ACC112 (cell line): ENCODE data around the gene TCN1.
A peak's percentile ranks its signal among the peaks of the same experiment; 100 is the strongest.
"Not testable (repeated sequence)": the region's sequence is repeated elsewhere in the genome, so short reads cannot be mapped to it uniquely, and the experiment has no call there.

Source experiments
- H2AFZ ChIP-seq: fragments of 200-600 bp; sonication (generic); one replicate; pipeline ENCODE4 v1.6.0; 2017; ENCODE audit warnings: antibody characterized with exemption, low read length; ENCODE audit not compliant: unreplicated experiment
- H3K27ac ChIP-seq: fragments of 200-600 bp; sonication (generic); 2 replicates; pipeline ENCODE4 v1.5.1; 2014; ENCODE audit warnings: low read depth, mild to moderate bottlenecking, antibody characterized with exemption, low read length, moderate library complexity
- H3K27me3 ChIP-seq: fragments of 200-600 bp; sonication (generic); 2 replicates; pipeline ENCODE4 v1.6.1; 2014; ENCODE audit warnings: mild to moderate bottlenecking, antibody characterized with exemption, low read length, moderate library complexity, mixed read lengths; ENCODE audit not compliant: insufficient read depth
- H3K36me3 ChIP-seq: fragments of 200-600 bp; sonication (generic); 2 replicates; pipeline ENCODE4 v1.6.1; 2016; ENCODE audit warnings: mild to moderate bottlenecking, antibody characterized with exemption, low read length, moderate library complexity, mixed read lengths; ENCODE audit not compliant: insufficient read depth
- H3K4me1 ChIP-seq: fragments of 200-600 bp; sonication (generic); one replicate; pipeline ENCODE4 v1.6.1; 2016; ENCODE audit warnings: low read length, mixed read lengths; ENCODE audit not compliant: insufficient read depth, unreplicated experiment, control insufficient read depth
- H3K4me3 ChIP-seq: fragments of 200-600 bp; sonication (generic); 2 replicates; pipeline ENCODE4 v1.5.1; 2014; ENCODE audit warnings: mild to moderate bottlenecking, low read depth, low read length
- H3K79me2 ChIP-seq: fragments of 200-600 bp; sonication (generic); one replicate; pipeline ENCODE4 v1.6.0; 2016; ENCODE audit warnings: low read length; ENCODE audit not compliant: control insufficient read depth, unreplicated experiment, insufficient read depth

TCN1 gene

DNA sequence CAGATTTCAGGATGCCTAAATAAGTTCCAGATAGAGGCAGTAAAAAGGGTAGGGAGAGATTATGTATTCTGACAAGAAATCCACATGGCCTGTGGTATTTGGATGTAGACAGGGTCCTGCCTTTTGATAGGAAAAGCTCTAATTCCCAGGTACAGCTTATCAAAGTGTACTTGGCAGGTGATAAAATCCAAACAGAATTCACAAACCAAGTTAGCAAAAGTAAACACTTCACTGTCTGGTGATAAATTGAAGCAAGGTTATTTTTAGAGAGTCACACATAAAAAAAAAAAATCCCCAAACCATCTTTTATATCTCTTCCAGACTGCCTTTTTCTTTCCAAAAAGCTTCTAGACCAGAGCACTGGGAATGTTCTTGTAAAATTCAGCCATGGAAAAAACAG, 26.7 kb downstream of the TCN1 start:
- Histone ChIP-seq H3K4me1 (no peaks in the 10 kb centered on the region), H3K4me3 (no peak overlapping the region), H3K27me3 (peaks cover 38% of the 10 kb centered on the region), H3K79me2 (no peaks in the 10 kb centered on the region), H3K27ac (no peak overlapping the region), H3K36me3 (no peaks in the 10 kb centered on the region), H2AFZ (no peak overlapping the region)

DNA sequence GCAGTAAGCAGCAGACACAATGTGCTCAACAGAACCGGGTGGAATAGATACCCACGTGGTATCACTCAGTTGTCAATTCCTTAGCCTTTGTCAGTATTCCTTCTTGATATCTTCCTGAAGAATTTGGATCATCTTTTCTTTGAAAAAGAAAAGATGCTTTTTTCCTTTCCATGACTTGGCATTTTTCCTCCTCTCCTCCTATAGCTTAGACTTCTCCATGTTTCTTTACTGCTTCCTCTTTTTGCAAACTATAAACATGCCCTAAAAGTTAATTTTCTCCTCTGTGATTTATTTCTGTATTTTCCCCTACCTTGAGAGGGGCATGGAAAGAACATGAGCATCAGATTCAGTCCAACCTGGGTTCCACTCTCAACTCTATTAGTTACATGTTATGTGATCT, 32.7 kb downstream of the TCN1 start:
- peaks cover 4% of the 10 kb centered on the region for H3K4me1 ChIP-seq
- H2AFZ ChIP-seq: no peak overlapping the region
- no peak overlapping the region for H3K4me3 ChIP-seq
- H3K36me3 ChIP-seq: no peaks in the 10 kb centered on the region
- no peak overlapping the region for H3K27ac ChIP-seq
- H3K79me2 ChIP-seq: no peaks in the 10 kb centered on the region
- H3K27me3 ChIP-seq: peaks cover 27% of the 10 kb centered on the region

DNA sequence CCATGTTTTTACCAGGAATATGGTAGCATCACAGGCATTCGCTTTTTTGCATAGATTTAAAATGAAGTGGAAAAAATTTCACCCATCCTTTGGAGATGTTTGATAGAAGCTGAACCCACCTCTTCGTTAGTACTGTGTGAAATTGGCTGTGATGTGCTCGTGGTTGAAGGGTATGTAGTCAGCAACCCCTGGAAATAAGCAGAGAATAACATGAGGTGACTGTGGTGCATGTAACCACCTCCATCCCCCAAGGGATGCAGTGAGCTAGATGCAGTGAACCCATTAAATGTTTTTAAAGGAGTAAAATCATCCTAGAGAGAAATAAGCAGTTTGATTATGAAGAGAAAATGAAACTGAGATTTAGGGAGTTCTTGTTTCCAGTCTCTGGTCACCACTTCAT, 36.9 kb downstream of the TCN1 start:
- Histone ChIP-seq H3K27me3 (no peaks in the 10 kb centered on the region), H3K36me3 (no peaks in the 10 kb centered on the region), H3K4me1 (peaks cover 4% of the 10 kb centered on the region), H3K27ac (no peak overlapping the region), H2AFZ (peak overlapping the region; percentile 22), H3K79me2 (no peaks in the 10 kb centered on the region), H3K4me3 (peak overlapping the region; percentile 34; the same call in 1 of the 2 replicates)

DNA sequence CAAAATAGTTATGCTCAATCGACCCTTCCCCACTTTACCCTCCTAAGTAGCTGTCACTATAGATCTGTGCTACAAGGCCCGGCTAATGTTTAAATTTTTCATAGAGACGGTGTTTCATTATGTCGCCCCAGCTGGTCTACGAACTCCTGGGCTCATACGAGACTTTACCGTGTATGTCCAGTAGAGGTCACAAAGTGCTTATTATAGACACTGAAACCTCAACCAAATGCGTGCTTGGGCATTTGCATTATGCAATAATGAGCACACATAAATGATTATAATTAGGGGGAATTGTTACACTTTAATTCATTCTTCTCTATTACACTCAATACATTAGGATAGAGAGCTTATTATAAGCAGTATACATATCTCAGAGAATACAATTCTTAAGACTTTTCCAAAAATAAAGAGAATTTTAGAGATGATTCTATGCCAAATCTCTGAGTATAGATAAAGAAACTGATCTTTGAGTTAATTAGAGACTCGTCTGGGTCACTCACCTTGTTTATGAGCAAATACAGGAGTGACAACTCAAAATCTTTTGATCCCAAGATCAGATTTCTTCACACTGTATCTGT, 43.2 kb downstream of the TCN1 start:
- no peak overlapping the region for H3K4me3 ChIP-seq
- H2AFZ ChIP-seq: no peak overlapping the region
- no peak overlapping the region for H3K27ac ChIP-seq
- no peaks in the 10 kb centered on the region for H3K4me1 ChIP-seq
- no peaks in the 10 kb centered on the region for H3K79me2 ChIP-seq
- no peaks in the 10 kb centered on the region for H3K36me3 ChIP-seq
- H3K27me3 ChIP-seq: 0 out of 2 replicates have a peak, but pooled peaks cover 5% of the 10 kb centered on the region

DNA sequence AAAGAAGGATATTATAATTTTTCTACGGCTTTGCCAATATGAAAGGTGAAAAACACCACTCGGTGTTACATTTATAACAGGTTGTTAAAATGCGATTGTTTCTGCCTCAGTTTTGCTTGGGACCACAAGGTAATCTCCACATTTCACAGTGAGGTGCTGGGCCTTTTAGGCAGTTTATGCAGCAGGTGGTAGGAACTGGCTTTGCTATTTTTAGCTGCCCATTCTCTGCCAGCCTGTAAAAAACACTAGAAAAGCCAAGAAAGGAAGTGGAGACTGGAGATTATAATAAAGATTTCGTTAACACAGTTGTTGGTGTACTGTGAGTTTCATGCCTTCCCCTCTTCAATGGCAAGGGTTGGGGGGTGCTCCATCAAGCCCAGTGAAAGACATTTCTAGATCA, 47.7 kb downstream of the TCN1 start:
- Histone ChIP-seq H3K79me2 (no peaks in the 10 kb centered on the region), H2AFZ (no peak overlapping the region), H3K27ac (no peak overlapping the region), H3K4me1 (no peaks in the 10 kb centered on the region), H3K4me3 (no peak overlapping the region), H3K36me3 (no peaks in the 10 kb centered on the region), H3K27me3 (0 out of 2 replicates have a peak, but pooled peaks cover 8% of the 10 kb centered on the region)

DNA sequence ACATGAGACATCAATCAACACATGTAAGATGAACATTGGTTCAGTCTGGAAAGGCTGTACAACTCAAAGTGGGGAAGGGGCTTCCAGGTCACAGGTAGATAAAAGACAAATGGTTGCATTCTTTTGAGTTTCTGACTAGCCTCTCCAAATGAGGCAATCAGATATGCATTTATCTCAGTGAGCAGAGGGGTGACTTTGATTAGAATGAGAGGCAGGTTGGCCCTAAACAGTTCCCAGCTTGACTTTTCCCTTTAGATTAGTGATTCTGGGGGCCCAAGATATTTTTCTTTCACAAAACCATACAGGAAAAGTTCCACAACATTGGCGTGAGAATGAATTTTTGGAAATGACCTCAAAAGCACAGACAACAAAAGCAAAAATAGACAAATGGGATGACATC, 49.9 kb downstream of the TCN1 start:
- H3K79me2 ChIP-seq, H3K4me1 ChIP-seq, H3K4me3 ChIP-seq, H3K27me3 ChIP-seq, H2AFZ ChIP-seq, H3K36me3 ChIP-seq, H3K27ac ChIP-seq: not testable (repeated sequence)

DNA sequence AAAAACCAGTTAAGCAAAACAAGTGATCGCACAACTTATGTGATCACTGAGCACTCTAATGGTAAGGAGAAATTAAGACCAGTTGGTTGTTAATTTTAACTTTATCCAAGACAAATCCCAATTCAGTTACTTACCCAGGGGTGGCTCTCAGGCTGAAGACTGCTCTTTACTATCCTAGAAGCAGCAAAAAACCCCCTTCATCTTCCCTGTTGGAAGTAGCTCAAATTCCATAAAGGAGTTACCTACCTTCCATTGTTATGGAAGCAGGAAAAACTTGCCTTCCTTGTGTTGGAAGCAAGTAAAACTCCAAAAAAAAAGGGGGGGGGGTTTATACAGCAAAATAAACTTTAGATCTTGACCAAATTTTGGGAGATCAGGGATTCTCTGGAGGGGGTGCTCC, 50.5 kb downstream of the TCN1 start:
- no peaks in the 10 kb centered on the region for H3K79me2 ChIP-seq
- no peak overlapping the region for H3K27ac ChIP-seq
- H3K36me3 ChIP-seq: no peaks in the 10 kb centered on the region
- H3K27me3 ChIP-seq: 0 out of 2 replicates have a peak, but pooled peaks cover 8% of the 10 kb centered on the region
- no peak overlapping the region for H2AFZ ChIP-seq
- H3K4me3 ChIP-seq: no peak overlapping the region
- H3K4me1 ChIP-seq: no peaks in the 10 kb centered on the region

DNA sequence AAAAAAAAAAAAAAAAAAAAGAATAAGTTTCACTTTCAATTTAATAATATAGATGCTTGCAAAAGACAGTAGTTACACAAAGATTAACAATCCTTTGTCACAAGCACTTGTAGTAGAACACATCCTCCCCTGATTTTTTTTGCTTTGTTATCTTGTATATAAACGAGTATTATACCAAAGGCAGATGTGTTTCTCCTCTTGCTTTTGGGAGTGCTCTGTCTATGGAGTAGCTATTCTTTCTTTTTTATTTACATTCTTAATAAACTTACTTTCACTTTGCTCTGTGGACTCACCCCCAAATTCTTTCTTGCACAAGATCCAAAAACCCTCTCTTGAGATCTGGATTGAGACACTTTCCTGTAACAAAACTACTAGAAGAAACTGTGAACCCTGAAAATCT, 52.3 kb downstream of the TCN1 start:
- H3K4me1 ChIP-seq: peaks cover 5% of the 10 kb centered on the region

DNA sequence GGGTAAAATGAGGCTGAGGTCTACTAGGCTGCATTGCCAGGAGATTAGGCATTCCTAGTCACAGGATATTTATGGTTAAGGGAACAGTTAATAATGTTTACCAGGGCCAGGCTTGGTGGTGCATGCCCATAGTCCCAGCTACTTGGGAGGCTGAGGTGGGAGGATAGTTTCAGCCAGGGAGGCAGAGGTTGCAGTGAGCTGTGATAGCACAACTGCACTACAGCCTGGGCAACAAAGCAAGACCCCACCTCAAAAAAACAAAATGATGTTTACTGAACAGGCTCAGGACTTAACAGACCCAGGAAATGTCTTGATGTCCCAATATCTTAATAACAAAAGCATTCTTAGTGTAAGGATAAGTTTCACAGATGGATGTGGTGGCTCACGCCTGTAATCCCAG, 52.9 kb downstream of the TCN1 start:
- 0 out of 2 replicates have a peak, but pooled peaks cover 6% of the 10 kb centered on the region for H3K27me3 ChIP-seq
- H3K4me3 ChIP-seq: no peak overlapping the region
- no peaks in the 10 kb centered on the region for H3K36me3 ChIP-seq
- no peak overlapping the region for H2AFZ ChIP-seq
- H3K27ac ChIP-seq: no peak overlapping the region
- H3K79me2 ChIP-seq: peaks cover 12% of the 10 kb centered on the region
- peaks cover 5% of the 10 kb centered on the region for H3K4me1 ChIP-seq

More for the DNA sequence above, 52.3 kb downstream of the TCN1 start:
- Histone ChIP-seq H2AFZ (peak overlapping the region; percentile 61), H3K36me3 (no peaks in the 10 kb centered on the region), H3K27ac (no peak overlapping the region), H3K27me3 (0 out of 2 replicates have a peak, but pooled peaks cover 8% of the 10 kb centered on the region), H3K4me3 (peak overlapping the region; percentile 19), H3K79me2 (peaks cover 12% of the 10 kb centered on the region)

DNA sequence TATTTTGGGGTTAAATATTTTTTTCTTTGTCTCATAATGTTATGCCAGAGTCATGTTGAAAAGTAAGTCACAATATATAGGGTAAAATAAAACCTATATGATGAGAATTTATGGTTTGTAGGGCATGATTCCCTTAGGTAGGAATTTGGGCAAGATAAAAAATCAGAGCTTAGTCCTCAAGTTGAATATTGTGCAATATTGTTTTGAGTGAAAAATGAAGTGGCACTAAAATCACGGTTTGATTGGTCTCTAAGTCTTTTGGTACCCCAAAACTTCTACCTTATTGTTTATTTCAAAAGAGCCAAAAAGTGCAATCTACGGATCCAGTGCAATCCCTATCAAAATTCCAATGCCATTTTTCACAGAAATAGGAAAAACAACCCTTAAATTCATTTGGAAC, 54.1 kb downstream of the TCN1 start:
- Histone ChIP-seq H3K79me2 (peaks cover 12% of the 10 kb centered on the region), H3K27ac (no peak overlapping the region), H3K4me3 (no peak overlapping the region), H3K27me3 (no peaks in the 10 kb centered on the region), H3K36me3 (no peaks in the 10 kb centered on the region), H3K4me1 (peaks cover 5% of the 10 kb centered on the region), H2AFZ (no peak overlapping the region)

DNA sequence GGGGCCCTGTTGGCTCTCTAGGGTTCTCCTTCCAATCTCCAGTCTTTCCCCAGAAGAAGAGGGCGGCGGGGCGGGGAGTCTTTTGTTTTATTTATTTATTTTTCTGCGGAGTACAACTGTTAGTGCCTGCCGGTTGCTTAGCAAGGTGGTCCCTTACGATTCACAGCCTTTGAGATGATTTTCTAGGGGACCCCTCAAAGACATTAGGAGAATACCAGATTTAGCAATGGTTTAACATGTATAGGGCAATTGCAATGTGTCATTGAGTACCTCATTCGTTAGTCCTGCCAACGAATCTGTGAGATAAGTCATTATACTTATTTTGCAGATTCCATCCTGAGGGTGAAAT, 55.4 kb downstream of the TCN1 start:
- peak overlapping the region; percentile 98 for H2AFZ ChIP-seq
- H3K4me3 ChIP-seq: peak overlapping the region; percentile 98
- H3K27ac ChIP-seq: no peak overlapping the region
- 0 out of 2 replicates have a peak, but pooled peaks cover 4% of the 10 kb centered on the region for H3K36me3 ChIP-seq
- H3K4me1 ChIP-seq: peaks cover 5% of the 10 kb centered on the region
- H3K27me3 ChIP-seq: no peaks in the 10 kb centered on the region
- H3K79me2 ChIP-seq: peaks cover 12% of the 10 kb centered on the region
